H1 (cell line): ENCODE measurements around the gene CLDN9. TPM values are rescaled to one million over a fixed set of nuclear protein-coding genes. Genes with fewer than 3 reads are reported as not detected.

Experiments
- CTCF ChIA-PET: fragments of 300-600 bp; sonication (Branson Sonifier 250); formaldehyde crosslinking; loops from one replicate; lab custom pipeline; 2021; ENCODE audit not compliant: partially characterized antibody; lab: Charles Lee
- POLR2A ChIA-PET: fragments of 300-600 bp; sonication (Branson Sonifier 250); formaldehyde crosslinking; loops from one replicate; lab custom pipeline; 2021; ENCODE audit warnings: inconsistent platforms; ENCODE audit not compliant: partially characterized antibody; lab: Charles Lee
- DNase-seq, 2 experiments: peaks; one replicate each; pipeline versions ENCODE4 v3.0.0 to v3.0.0-alpha.2; 2010 to 2022; ENCODE audit warnings: low spot score in 2 of 2, low read depth in 1 of 2, mixed read lengths in 1 of 2
- FAIRE-seq: peaks from 2 replicates; lab custom pipeline; 2011; peaks lifted over from hg19 to GRCh38; lab: Jason Lieb, UNC
- H2AFZ ChIP-seq: 2 replicates; pipeline ENCODE4 v1.8.1; 2012; ENCODE audit warnings: low read length, inconsistent platforms
- H2AK5ac ChIP-seq: 2 replicates; pipeline ENCODE4 v1.6.1; 2013; ENCODE audit warnings: low read depth, low read length
- H2BK120ac ChIP-seq: replicated peaks from 2 replicates; pipeline ENCODE3; 2013; ENCODE audit warnings: low read depth, low read length, inconsistent platforms
- H2BK12ac ChIP-seq: 2 replicates; pipeline ENCODE4 v1.6.1; 2013; ENCODE audit warnings: low read depth, low read length
- H2BK15ac ChIP-seq: 2 replicates; pipeline ENCODE4 v1.6.1; 2013; ENCODE audit warnings: low read length
- H2BK20ac ChIP-seq: 2 replicates; pipeline ENCODE4 v1.6.1; 2013; ENCODE audit warnings: low read length
- H2BK5ac ChIP-seq: 2 replicates; pipeline ENCODE4 v1.6.1; 2013; ENCODE audit warnings: low read depth, low read length
- H3K14ac ChIP-seq: 2 replicates; pipeline ENCODE4 v1.6.1; 2013; ENCODE audit warnings: inconsistent platforms; ENCODE audit not compliant: insufficient read length
- H3K18ac ChIP-seq: 2 replicates; pipeline ENCODE4 v1.6.1; 2013; ENCODE audit warnings: low read length; ENCODE audit errors: extremely low read depth
- H3K23ac ChIP-seq: 2 replicates; pipeline ENCODE4 v1.6.1; 2013; ENCODE audit warnings: inconsistent platforms; ENCODE audit not compliant: insufficient read length
- H3K23me2 ChIP-seq: 2 replicates; pipeline ENCODE4 v1.6.1; 2013; ENCODE audit warnings: low read depth, low read length
- H3K27ac ChIP-seq: 2 replicates; pipeline ENCODE4 v1.6.1; 2011; ENCODE audit warnings: low read depth, low read length, inconsistent platforms
- H3K27me3 ChIP-seq, 4 experiments: replicated peaks in 1 of 4; 1 replicate in 1 of 4; 2 replicates in 3 of 4; pipeline versions ENCODE4 v1.6.1 to v1.8.1; 2011 to 2013; ENCODE audit warnings: low read length in 3 of 4, mild to moderate bottlenecking in 3 of 4, inconsistent platforms in 2 of 4, mixed read lengths in 2 of 4, moderate library complexity in 1 of 4; ENCODE audit not compliant: control insufficient read depth in 3 of 4, insufficient read depth in 3 of 4; ENCODE audit errors: extremely low read depth in 1 of 4
- H3K36me3 ChIP-seq, 4 experiments: 2 replicates each; pipeline versions ENCODE4 v1.6.1 to v1.8.1; 2011 to 2013; ENCODE audit warnings: mild to moderate bottlenecking in 4 of 4, low read length in 3 of 4, moderate library complexity in 2 of 4, control low read depth in 1 of 4, inconsistent platforms in 1 of 4; ENCODE audit not compliant: insufficient read depth in 4 of 4, control insufficient read depth in 2 of 4
- H3K4ac ChIP-seq: replicated peaks from 2 replicates; pipeline ENCODE3; 2013; ENCODE audit warnings: low read length, low read depth, mixed read lengths, inconsistent platforms; ENCODE audit not compliant: insufficient read length
- H3K4me1 ChIP-seq, 4 experiments: replicated peaks in 1 of 4; 1 replicate in 1 of 4; 2 replicates in 3 of 4; pipeline versions ENCODE4 v1.6.1 to v1.8.1; 2011 to 2013; ENCODE audit warnings: low read length in 3 of 4, inconsistent platforms in 2 of 4, mixed read lengths in 1 of 4; ENCODE audit not compliant: insufficient read depth in 4 of 4, control insufficient read depth in 3 of 4
- H3K4me2 ChIP-seq, 2 experiments: 2 replicates each; pipeline versions ENCODE4 v1.6.1 to v1.8.1; 2011 to 2013; ENCODE audit warnings: low read depth in 2 of 2, low read length in 2 of 2, control low read depth in 1 of 2, inconsistent platforms in 1 of 2, mild to moderate bottlenecking in 1 of 2; ENCODE audit not compliant: insufficient read depth in 1 of 2
- H3K4me3 ChIP-seq, 4 experiments: fragments of 200-600, 300-600 bp in 1 of 4; sonication (generic), shearing (Covaris generic), sonication (Bioruptor Twin) in 1 of 4; 2 replicates each; pipeline versions ENCODE4 v1.5.1 to v1.8.1; 2011 to 2016; ENCODE audit warnings: low read length in 4 of 4, low read depth in 3 of 4, control low read depth in 2 of 4, inconsistent platforms in 2 of 4, mild to moderate bottlenecking in 2 of 4, mixed read lengths in 1 of 4, moderate library complexity in 1 of 4; ENCODE audit not compliant: insufficient read depth in 2 of 4; ENCODE audit errors: extremely low read depth in 1 of 4
- H3K56ac ChIP-seq: replicated peaks from 2 replicates; pipeline ENCODE3; 2013; ENCODE audit warnings: low read depth, mild to moderate bottlenecking, mixed read lengths, low read length, inconsistent platforms; ENCODE audit not compliant: insufficient read length
- H3K79me1 ChIP-seq: 2 replicates; pipeline ENCODE4 v1.6.1; 2013; ENCODE audit warnings: low read depth, low read length, control low read depth
- H3K79me2 ChIP-seq, 2 experiments: 2 replicates each; pipeline versions ENCODE4 v1.6.1 to v1.8.1; 2012 to 2013; ENCODE audit warnings: low read length in 2 of 2, mild to moderate bottlenecking in 2 of 2, inconsistent platforms in 1 of 2; ENCODE audit not compliant: insufficient read depth in 2 of 2, control insufficient read depth in 1 of 2
- H3K9ac ChIP-seq, 4 experiments: replicated peaks in 1 of 4; 1 replicate in 1 of 4; 2 replicates in 3 of 4; pipeline versions ENCODE4 v1.6.1 to v1.8.1; 2011 to 2013; ENCODE audit warnings: low read depth in 3 of 4, low read length in 3 of 4, control low read depth in 2 of 4, mild to moderate bottlenecking in 2 of 4, moderate library complexity in 2 of 4, inconsistent platforms in 1 of 4; ENCODE audit errors: extremely low read depth in 1 of 4
- H3K9me3 ChIP-seq, 2 experiments: 2 replicates each; pipeline versions ENCODE4 v1.6.1 to v1.8.1; 2012 to 2013; ENCODE audit warnings: mild to moderate bottlenecking in 2 of 2, moderate library complexity in 2 of 2, control low read depth in 1 of 2, inconsistent platforms in 1 of 2, low read depth in 1 of 2, low read length in 1 of 2, mixed read lengths in 1 of 2; ENCODE audit not compliant: insufficient read depth in 2 of 2
- H4K20me1 ChIP-seq, 2 experiments: replicated peaks in 1 of 2; 2 replicates each; pipeline versions ENCODE3 to v1.8.1; 2011 to 2013; ENCODE audit warnings: inconsistent platforms in 2 of 2, low read length in 2 of 2, mild to moderate bottlenecking in 1 of 2; ENCODE audit not compliant: insufficient read depth in 2 of 2, control insufficient read depth in 1 of 2
- H4K5ac ChIP-seq: 2 replicates; pipeline ENCODE4 v1.6.1; 2013; ENCODE audit warnings: low read length, low read depth, mixed read lengths, inconsistent platforms; ENCODE audit not compliant: insufficient read length
- H4K8ac ChIP-seq: 2 replicates; pipeline ENCODE4 v1.8.0; 2013; ENCODE audit warnings: mild to moderate bottlenecking, moderate library complexity, low read length, inconsistent platforms; ENCODE audit not compliant: insufficient read depth; ENCODE audit errors: extremely low read depth
- H4K91ac ChIP-seq: replicated peaks from 2 replicates; pipeline ENCODE3; 2013; ENCODE audit warnings: low read length, mixed read lengths, inconsistent platforms; ENCODE audit not compliant: insufficient read length
- BCL11A ChIP-seq, 2 experiments: IDR thresholded peaks; one replicate each; pipeline ENCODE4 v1.6.1; 2011; ENCODE audit warnings: low read depth in 2 of 2, low read length in 2 of 2, mild to moderate bottlenecking in 2 of 2
- CBX8 ChIP-seq: fragments of 300-800, 300-1000 bp; sonication (generic); IDR thresholded peaks from 2 replicates; pipeline ENCODE4 v1.7.1; 2016; ENCODE audit warnings: low read depth, low read length, borderline replicate concordance
- CEBPB ChIP-seq: IDR thresholded peaks from 2 replicates; pipeline ENCODE4 v1.6.1; 2012; ENCODE audit warnings: low read depth, low read length
- CHD2 ChIP-seq: IDR thresholded peaks from 2 replicates; pipeline ENCODE4 v1.6.1; 2012; ENCODE audit warnings: low read length, improper control_type of control experiment
- CREB1 ChIP-seq: IDR thresholded peaks from 2 replicates; pipeline ENCODE4 v1.6.1; 2012; ENCODE audit warnings: inconsistent platforms
- JUN ChIP-seq: IDR thresholded peaks from 2 replicates; pipeline ENCODE4 v1.6.1; 2011; ENCODE audit warnings: low read depth, mild to moderate bottlenecking, improper control_type of control experiment, low read length
- NRF1 ChIP-seq: IDR thresholded peaks from 2 replicates; pipeline ENCODE4 v1.6.1; 2011; ENCODE audit warnings: mild to moderate bottlenecking, low read depth, low read length, improper control_type of control experiment
- TAF1 ChIP-seq: IDR thresholded peaks from 2 replicates; pipeline ENCODE4 v1.6.1; 2011; ENCODE audit warnings: mild to moderate bottlenecking, low read depth, low read length
- WGBS, 2 experiments: shearing (Covaris generic) in 1 of 2; methylation state at CpG; one replicate each; pipeline versions ENCODE4 v1.1.6 to v1.1.7; 2013 to 2015; ENCODE audit warnings: low lambda C conversion rate in 2 of 2, mixed read lengths in 2 of 2, inconsistent platforms in 1 of 2, low coverage in 1 of 2, missing lambda C conversion rate in 1 of 2; ENCODE audit not compliant: insufficient replicate concordance in 2 of 2, insufficient coverage in 1 of 2, insufficient read length in 1 of 2; ENCODE audit errors: extremely low coverage in 1 of 2, missing lambda C conversion rate in 1 of 2; 5-methylcytosine and 5-hydroxymethylcytosine counted together
- polyA plus RNA-seq, 7 experiments: library from polyadenylated mRNA; depleted of rRNA in 3 of 7; stranded (reverse) in 5 of 7; unstranded in 2 of 7; fragments of >200 nt in 5 of 7; fragments of 200-250 nt in 2 of 7; gene quantifications; 1 replicate in 5 of 7; 2 replicates in 1 of 7; 4 replicates in 1 of 7; pipeline versions ENCODE4 v1.2.1 to v1.2.3, GENCODE V29; 2011 to 2013; ENCODE audit warnings: missing spikeins in 2 of 7, mixed read lengths in 2 of 7
- total RNA-seq: library from RNA; stranded (reverse); fragmentation: NEBNext Ultra II Directional; extraction: Animal tissue kit (Norgen Biotek cat#: 25700); gene quantifications from 2 replicates; pipeline ENCODE4 v1.2.1, GENCODE V29; 2021

The CLDN9 gene
- total and polyA plus RNA-seq, 2 of the 8 experiments (the other 6 are each of a cell fraction or from before 2014, with no cell fraction given): 0.60 to 0.89 TPM

- Histone ChIP-seq H3K23ac (no peak overlapping the region), H4K20me1 (peaks cover 7% of the 10 kb centered on the region in 2 experiments), H3K79me2 (no peaks in the 10 kb centered on the region), H3K9me3 (no peaks in the 10 kb centered on the region), H3K27me3 (no peaks in the 10 kb centered on the region; a peak in 1 of 7 replicates), H2BK5ac (no peak overlapping the region), H4K5ac (no peak overlapping the region), H3K4ac (no peak overlapping the region), H3K27ac (no peak overlapping the region), H3K79me1 (no peaks in the 10 kb centered on the region), H2AK5ac (no peak overlapping the region), H2BK120ac (no peak overlapping the region), H3K23me2 (peaks cover 6% of the 10 kb centered on the region; the same call in 1 of the 2 replicates), H3K14ac (no peak overlapping the region), H3K36me3 (no peaks in the 10 kb centered on the region; a peak in 1 of 8 replicates), H2BK20ac (no peak overlapping the region), H4K91ac (no peak overlapping the region), H3K18ac (no peak overlapping the region), H2AFZ (no peak overlapping the region), H3K9ac (no peak overlapping the region)
- ChIA-PET POLR2A (interaction anchor here (0.8 to 12.7 kb wide), 24 partner anchors 9 to 79 kb away, joined by 3 to 140 read pairs (median 5); partner anchors contain the start of genes CLDN6, HCFC1R1, THOC6 and TNFRSF12A), CTCF (interaction anchor here (0.7 to 6.6 kb wide), 9 partner anchors 9 to 118 kb away, joined by 3 to 88 read pairs (median 4); no protein-coding TSS in a partner anchor)
- no peak for DNase-seq
- FAIRE-seq: no peak
- WGBS, 2 experiments: 91% methylated on average over 16 of the region's 19 CpGs; no CpG with 5 or more reads in 1 of the 2 experiments
- TF ChIP-seq CREB1 (no peak), CHD2 (no peak), TAF1 (no peak), BCL11A (IDR thresholded peaks at IDR 0.05; ENCODE audit: low read depth in 2 of 2, low read length in 2 of 2) (no peak), NRF1 (no peak), JUN (no peak), CEBPB (no peak), CBX8 (no peak)
- TF ChIP-seq, all 59 proteins: peak for 0
- Histone ChIP-seq H2BK12ac (no peak overlapping the region), H3K56ac (no peak overlapping the region), H3K4me3 (no peak overlapping the region), H3K4me2 (no peak overlapping the region), H4K8ac (no peak overlapping the region), H2BK15ac (no peak overlapping the region), H3K4me1 (peaks cover 5 to 17% (median 6%) of the 10 kb centered on the region in 4 experiments; a peak in 6 of 7 replicates)
These were observed 43.8 kb downstream of the CLDN9 start for GRCh38 chr16:3056336-3057180.
